Sigmoid colon (tissue), 7 donors: ENCODE measurements around the gene MAPKBP1. TPM values are rescaled to one million over a fixed set of nuclear protein-coding genes. Genes with fewer than 3 reads are reported as not detected.
A peak's percentile ranks its signal among the peaks of the same experiment; 100 is the strongest.

Experiments used
- DNase-seq: peaks from one replicate; pipeline ENCODE4 v3.0.0-alpha.2; 2019
- H3K27ac ChIP-seq, 4 donors: fragments of 200-600 bp; sonication (generic); one replicate each; pipeline ENCODE4 v1.5.1; 2016 to 2019; ENCODE audit warnings: mild to moderate bottlenecking in 1 of 4
- H3K27me3 ChIP-seq, 3 donors: fragments of 200-600 bp; sonication (generic); one replicate each; pipeline ENCODE4 v1.5.1; 2019; ENCODE audit warnings: mild to moderate bottlenecking in 1 of 3
- H3K36me3 ChIP-seq, 4 donors: fragments of 200-600 bp; sonication (generic); one replicate each; pipeline ENCODE4 v1.5.1; 2016 to 2019
- H3K4me1 ChIP-seq, 4 donors: fragments of 200-600 bp; sonication (generic); one replicate each; pipeline ENCODE4 v1.5.1; 2017 to 2019
- H3K4me3 ChIP-seq, 4 donors: fragments of 200-600 bp; sonication (generic); one replicate each; pipeline ENCODE4 v1.5.1; 2017 to 2019; ENCODE audit warnings: mild to moderate bottlenecking in 2 of 4, moderate library complexity in 1 of 4
- H3K9me3 ChIP-seq, 4 donors: fragments of 200-600 bp in 3 of 4; sonication (generic) in 3 of 4; one replicate each; pipeline versions ENCODE4 v1.5.1 to v1.6.1; 2013 to 2019
- CTCF ChIP-seq, 4 experiments: fragments of 450-650 bp in 3 of 4; fragments of 200-600 bp in 1 of 4; IDR thresholded peaks; one replicate each; pipeline ENCODE4 v1.5.1; 2016 to 2019; ENCODE audit warnings: antibody characterized with exemption in 4 of 4, mild to moderate bottlenecking in 3 of 4, moderate library complexity in 2 of 4
- EP300 ChIP-seq, 4 donors: sonication (generic); formaldehyde crosslinking; IDR thresholded peaks; one replicate each; pipeline ENCODE4 v1.6.1; 2017; ENCODE audit warnings: antibody characterized with exemption in 4 of 4
- POLR2A ChIP-seq, 2 donors: fragments of 450-650 bp; IDR thresholded peaks; one replicate each; pipeline ENCODE4 v1.6.1; 2016; ENCODE audit warnings: antibody characterized with exemption in 2 of 2, mild to moderate bottlenecking in 2 of 2, moderate library complexity in 2 of 2
- POLR2AphosphoS5 ChIP-seq, 4 donors: sonication (generic); formaldehyde crosslinking; IDR thresholded peaks; one replicate each; pipeline ENCODE4 v1.6.1; 2017; ENCODE audit warnings: antibody characterized with exemption in 4 of 4
- WGBS, 2 donors: extraction: QIAGEN DNeasy Blood & Tissue Kit; methylation state at CpG; one replicate each; pipeline ENCODE4 v1.1.7; 2013; 5-methylcytosine and 5-hydroxymethylcytosine counted together
- intact Hi-C: fragments of 100-400 bp; cut with DNase I; formaldehyde crosslinking; loops from one replicate; pipeline ENCODE4 v1.15.1; 2023
- polyA plus RNA-seq, 3 donors: library from polyadenylated mRNA; stranded (reverse); fragments of 200-250 nt; gene quantifications; one replicate each; pipeline ENCODE4 v1.2.3, GENCODE V29; 2013
- total RNA-seq, 4 donors: library from RNA; depleted of rRNA; stranded (reverse); fragments of >200 nt; gene quantifications; one replicate each; pipeline ENCODE4 v1.1.0, GENCODE V29; 2016
- donor health status: healthy with polysubstance abuse.
- donor health status: Bipolar disorder and iron deficiency.
- donor health status: healthy.

The MAPKBP1 gene
- total and polyA plus RNA-seq, 7 donors: 2.3 to 42.7 (median 15.0) TPM

DNA sequence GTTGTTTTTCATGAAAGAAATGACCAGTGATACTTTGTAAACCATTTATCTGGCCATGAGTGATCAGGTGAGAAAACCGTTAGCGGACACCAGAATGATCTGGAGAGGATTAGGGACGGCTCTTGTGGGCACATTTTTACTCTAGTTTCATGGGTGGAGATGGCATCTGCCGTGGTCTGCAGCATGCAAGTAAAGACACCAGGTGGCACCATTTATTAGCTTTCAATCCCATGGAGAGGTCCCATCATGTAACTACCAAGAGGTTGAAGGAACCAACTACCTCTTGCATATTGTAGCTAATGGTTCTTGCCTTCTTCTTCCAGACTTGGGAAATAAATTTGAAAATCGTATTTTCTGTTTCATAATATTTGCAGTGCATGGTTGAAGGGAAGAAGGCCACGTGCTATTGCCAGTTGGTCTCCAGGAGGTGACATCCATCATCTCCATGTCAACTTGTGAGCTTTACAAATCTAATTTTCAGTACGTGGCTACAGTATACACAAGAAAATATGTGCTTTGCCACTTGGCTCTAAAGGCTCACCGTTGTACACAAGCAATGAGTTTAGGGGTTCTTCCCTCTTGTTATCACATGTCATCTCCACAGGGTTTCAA, 1.5 kb upstream of the MAPKBP1 start:
- no peaks in the 10 kb centered on the region for H3K27me3 ChIP-seq

DNA sequence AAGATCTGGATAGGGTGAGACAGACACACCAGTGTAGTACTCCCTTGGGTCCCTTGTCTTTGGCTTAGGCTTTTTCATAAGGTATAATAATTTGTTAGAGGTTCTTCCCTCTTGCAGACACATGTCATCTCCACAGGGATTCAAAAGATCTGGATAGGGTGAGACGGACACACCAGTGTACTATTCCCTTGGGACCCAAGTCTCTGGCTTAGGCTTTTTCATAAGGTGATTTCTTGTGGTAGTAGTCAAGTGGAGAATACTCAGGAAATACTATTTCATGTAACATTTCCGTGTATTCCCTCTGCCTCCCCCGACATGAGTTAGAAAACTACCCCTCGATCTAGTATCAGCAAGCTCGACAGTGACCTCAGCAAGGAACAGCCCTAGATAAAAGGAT, 954 bp upstream of the MAPKBP1 start:
- intact Hi-C loops: loop anchor here (5.0 to 10.0 kb wide), 3 partner anchors 111 to 169 kb away; partner anchors contain the start of gene MGA
- DNase-seq: no peak
- H3K4me3 ChIP-seq: peak overlapping the region; percentile 65 to 87 (median 76)
- H3K36me3 ChIP-seq: peaks cover 0 to 12% (median 0%) of the 10 kb centered on the region in 4 donors
- TF ChIP-seq POLR2A (IDR thresholded peaks at IDR 0.05) (no peak), EP300 (IDR thresholded peaks at IDR 0.05) (no peak), CTCF (IDR thresholded peaks at IDR 0.05) (no peak), POLR2AphosphoS5 (IDR thresholded peaks at IDR 0.05) (no peak)
- 27 to 36% methylated on average over 5 of the region's 5 CpGs for WGBS, 2 donors
- no peaks in the 10 kb centered on the region for H3K9me3 ChIP-seq
- H3K4me1 ChIP-seq: peaks cover 0 to 46% (median 42%) of the 10 kb centered on the region in 4 donors
- H3K27ac ChIP-seq: peak overlapping the region; percentile 87 to 94 (median 90)
- H3K27me3 ChIP-seq: no peaks in the 10 kb centered on the region

More for the DNA sequence above, 1.5 kb upstream of the MAPKBP1 start:
- no peak overlapping the region for H3K4me3 ChIP-seq
- no peak for TF ChIP-seq EP300 (IDR thresholded peaks at IDR 0.05)
- TF ChIP-seq CTCF (IDR thresholded peaks at IDR 0.05): peak; percentile 43 to 67 (median 62)
- TF ChIP-seq POLR2A (IDR thresholded peaks at IDR 0.05): no peak
- peak; percentile 73 for DNase-seq
- peaks cover 0 to 41% (median 39%) of the 10 kb centered on the region in 4 donors for H3K4me1 ChIP-seq
- peaks cover 0 to 14% (median 0%) of the 10 kb centered on the region in 4 donors for H3K36me3 ChIP-seq
- WGBS, 2 donors: 56 to 57% methylated on average over 8 of the region's 8 CpGs
- H3K27ac ChIP-seq: peak overlapping the region; percentile 87 to 94 (median 90)
- intact Hi-C loops: loop anchor here (5.0 to 10.0 kb wide), 3 partner anchors 111 to 168 kb away; partner anchors contain the start of gene MGA
- no peaks in the 10 kb centered on the region for H3K9me3 ChIP-seq

DNA sequence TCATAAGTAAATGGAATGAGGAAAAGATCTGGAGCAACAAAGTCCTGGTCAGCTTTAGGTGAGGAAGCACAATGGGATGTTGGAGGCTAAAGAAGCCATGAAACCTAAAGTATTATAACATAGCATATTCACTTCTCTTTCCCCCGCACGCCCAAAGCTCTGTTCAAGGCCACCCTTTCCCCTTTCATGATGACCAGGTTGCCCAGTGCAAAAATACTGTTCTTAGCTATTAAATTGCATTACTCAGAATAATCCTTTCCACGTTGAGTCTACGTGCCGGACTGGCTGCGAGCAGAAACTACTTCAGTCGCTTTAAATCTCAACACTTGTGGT, 589 bp upstream of the MAPKBP1 start:
- no peaks in the 10 kb centered on the region for H3K9me3 ChIP-seq
- peak overlapping the region; percentile 65 to 87 (median 76) for H3K4me3 ChIP-seq
- peaks cover 0 to 49% (median 44%) of the 10 kb centered on the region in 4 donors for H3K4me1 ChIP-seq
- WGBS, 2 donors: 3 to 4% methylated on average over 7 of the region's 7 CpGs
- intact Hi-C loops: loop anchor here (1.0 to 10.0 kb wide), 5 partner anchors 38 to 169 kb away; partner anchors contain the start of genes JMJD7 and MGA
- H3K36me3 ChIP-seq: peaks cover 0 to 8% (median 0%) of the 10 kb centered on the region in 4 donors
- H3K27me3 ChIP-seq: no peaks in the 10 kb centered on the region
- H3K27ac ChIP-seq: peak overlapping the region; percentile 87 to 94 (median 90)
- TF ChIP-seq POLR2AphosphoS5 (IDR thresholded peaks at IDR 0.05): no peak
- DNase-seq: no peak

DNA sequence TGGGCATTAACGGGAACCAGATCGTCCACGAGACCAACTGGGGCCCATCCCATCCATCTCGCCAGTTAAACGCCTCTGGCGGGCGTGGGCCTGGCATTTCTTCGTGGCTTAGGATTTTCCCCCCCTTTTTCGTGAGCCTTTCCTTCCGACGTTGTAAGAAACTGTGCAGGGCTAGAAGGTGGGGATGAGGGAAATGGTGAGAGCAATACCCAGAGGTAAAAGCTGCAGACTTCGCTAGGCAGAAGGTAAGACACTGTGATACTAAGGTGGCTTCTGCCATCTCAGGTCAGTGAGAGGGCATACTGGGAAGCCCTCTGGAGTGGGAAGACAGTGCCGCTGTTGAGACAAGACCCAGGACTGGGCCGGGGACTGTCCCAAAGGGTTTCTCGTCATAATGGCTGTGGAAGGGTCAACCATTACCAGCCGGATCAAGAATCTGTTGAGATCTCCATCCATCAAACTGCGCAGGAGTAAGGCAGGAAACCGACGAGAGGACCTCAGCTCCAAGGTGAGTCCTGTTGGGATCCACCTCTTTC, 666 bp downstream of the MAPKBP1 start:
- no peaks in the 10 kb centered on the region for H3K27me3 ChIP-seq
- no peak for DNase-seq
- WGBS, 2 donors: 16 to 20% methylated on average over 19 of the region's 19 CpGs
- no peaks in the 10 kb centered on the region for H3K36me3 ChIP-seq
- intact Hi-C loops: loop anchor here (1.0 to 10.0 kb wide), 5 partner anchors 36 to 170 kb away; partner anchors contain the start of genes JMJD7 and MGA
- H3K27ac ChIP-seq: peak overlapping the region; percentile 87 to 94 (median 90)
- TF ChIP-seq POLR2A (IDR thresholded peaks at IDR 0.05): no peak
- peaks cover 0 to 58% (median 52%) of the 10 kb centered on the region in 4 donors for H3K4me1 ChIP-seq
- no peaks in the 10 kb centered on the region for H3K9me3 ChIP-seq
- H3K4me3 ChIP-seq: peak overlapping the region; percentile 65 to 87 (median 76)

- no peak for TF ChIP-seq EP300 (IDR thresholded peaks at IDR 0.05)
- no peak for TF ChIP-seq CTCF (IDR thresholded peaks at IDR 0.05)
- Histone ChIP-seq H3K4me3 (peak overlapping the region; percentile 65 to 87 (median 76)), H3K36me3 (no peaks in the 10 kb centered on the region), H3K4me1 (peaks cover 0 to 65% (median 59%) of the 10 kb centered on the region in 4 donors), H3K27ac (peak overlapping the region; percentile 87 to 94 (median 90)), H3K27me3 (no peaks in the 10 kb centered on the region), H3K9me3 (no peaks in the 10 kb centered on the region)
- no peak for DNase-seq
- intact Hi-C loops: loop anchor here (10.0 kb wide), 1 partner anchor 171 kb away; no protein-coding TSS in a partner anchor
- WGBS, 2 donors: 65 to 82% methylated on average over 2 of the region's 2 CpGs
Measured at GRCh38 chr15:41775651-41776050, 1.4 kb downstream of the MAPKBP1 start.
